Upper lobe of left lung (tissue), 6 donors: ENCODE results near the gene RNLS. TPM values are rescaled to one million over a fixed set of nuclear protein-coding genes. Genes with fewer than 3 reads are reported as not detected.

Source experiments
- ATAC-seq, 2 donors: fragments of 200-7000 bp; cut with Tn5 transposase; one replicate each; pipeline ENCODE4 v1.9.1; 2022; ENCODE audit warnings: mild to moderate bottlenecking in 2 of 2, moderate library complexity in 2 of 2; ENCODE audit not compliant: low FRiP score in 2 of 2
- DNase-seq, 2 donors: peaks; one replicate each; pipeline ENCODE4 v3.0.0-alpha.2; 2019 to 2020
- H3K27ac ChIP-seq, 4 donors: fragments of 200-600 bp; sonication (generic); one replicate each; pipeline ENCODE4 v1.5.1; 2016 to 2019
- H3K27me3 ChIP-seq, 4 donors: fragments of 200-600 bp; sonication (generic); one replicate each; pipeline ENCODE4 v1.5.1; 2017 to 2019
- H3K36me3 ChIP-seq, 4 donors: fragments of 200-600 bp; sonication (generic); one replicate each; pipeline ENCODE4 v1.5.1; 2016 to 2019
- H3K4me1 ChIP-seq, 4 donors: fragments of 200-600 bp; sonication (generic); one replicate each; pipeline ENCODE4 v1.5.1; 2018 to 2019
- H3K4me3 ChIP-seq, 4 donors: fragments of 200-600 bp; sonication (generic); one replicate each; pipeline ENCODE4 v1.5.1; 2017 to 2019; ENCODE audit warnings: mild to moderate bottlenecking in 2 of 4, moderate library complexity in 1 of 4
- H3K9me3 ChIP-seq, 4 donors: fragments of 200-600 bp; sonication (generic); one replicate each; pipeline ENCODE4 v1.5.1; 2018 to 2019
- CTCF ChIP-seq, 6 experiments: fragments of 450-650 bp in 4 of 6; fragments of 200-600 bp in 2 of 6; sonication (generic) in 2 of 6; IDR thresholded peaks; one replicate each; pipeline ENCODE4 v1.5.1; 2016 to 2019; ENCODE audit warnings: antibody characterized with exemption in 6 of 6
- EP300 ChIP-seq, 4 donors: sonication (generic); formaldehyde crosslinking; IDR thresholded peaks; one replicate each; pipeline ENCODE4 v1.5.1; 2017; ENCODE audit warnings: antibody characterized with exemption in 4 of 4, control low read depth in 2 of 4
- POLR2A ChIP-seq, 4 donors: fragments of 450-650 bp; IDR thresholded peaks; one replicate each; pipeline ENCODE4 v1.5.1; 2016 to 2017; ENCODE audit warnings: antibody characterized with exemption in 4 of 4, mild to moderate bottlenecking in 2 of 4
- POLR2AphosphoS5 ChIP-seq, 2 donors: sonication (generic); formaldehyde crosslinking; IDR thresholded peaks; one replicate each; pipeline ENCODE4 v1.5.1; 2017; ENCODE audit warnings: antibody characterized with exemption in 2 of 2
- WGBS, 2 donors: methylation state at CpG; one replicate each; pipeline ENCODE4 v1.1.5; 2017 to 2018; 5-methylcytosine and 5-hydroxymethylcytosine counted together
- total RNA-seq, 6 donors: library from RNA; depleted of rRNA in 4 of 6; stranded (reverse); fragments of >200 nt in 4 of 6; gene quantifications; one replicate each; pipeline versions ENCODE4 v1.1.0 to v1.2.1, GENCODE V29; 2016 to 2021
- donor health status: DM: no; HTN: no; CAD: no; lungs with moderate emphysema.
- donor health status: DM: no; HTN: yes; CAD: no; lungs with severe emphysema.

Gene RNLS
- total RNA-seq, 6 donors from 2014 or later = 5.0 to 27.1 (median 15.0) TPM

- no peak overlapping the region for H3K4me3 ChIP-seq
- no peaks in the 10 kb centered on the region for H3K9me3 ChIP-seq
- ATAC-seq (peak in 1 of 2 donors; percentile 16), DNase-seq (no peak)
- no peaks in the 10 kb centered on the region for H3K36me3 ChIP-seq
- 55 to 73% methylated on average over 1 of the region's 1 CpG for WGBS, 2 donors
- H3K4me1 ChIP-seq = no peaks in the 10 kb centered on the region
- no peak for TF ChIP-seq POLR2AphosphoS5 (IDR thresholded peaks at IDR 0.05)
- TF ChIP-seq POLR2A (IDR thresholded peaks at IDR 0.05) = no peak
- no peak for TF ChIP-seq CTCF (IDR thresholded peaks at IDR 0.05)
- no peak for TF ChIP-seq EP300 (IDR thresholded peaks at IDR 0.05)
- H3K27ac ChIP-seq = no peak overlapping the region
- H3K27me3 ChIP-seq = no peaks in the 10 kb centered on the region
Observed at GRCh38 chr10:88598055-88598454, 14.9 kb upstream of the RNLS start.

- no peaks in the 10 kb centered on the region for H3K4me1 ChIP-seq
- H3K27ac ChIP-seq = no peak overlapping the region
- H3K4me3 ChIP-seq = no peak overlapping the region
- no peaks in the 10 kb centered on the region for H3K9me3 ChIP-seq
- TF ChIP-seq POLR2A (IDR thresholded peaks at IDR 0.05) (no peak), CTCF (IDR thresholded peaks at IDR 0.05) (no peak), EP300 (IDR thresholded peaks at IDR 0.05) (no peak), POLR2AphosphoS5 (IDR thresholded peaks at IDR 0.05) (no peak)
- no peak for DNase-seq
- no peaks in the 10 kb centered on the region for H3K36me3 ChIP-seq
- WGBS, 2 donors = 94 to 97% methylated on average over 1 of the region's 1 CpG
- H3K27me3 ChIP-seq = no peaks in the 10 kb centered on the region
- no peak for ATAC-seq
Observed at GRCh38 chr10:88594482-88594881, 11.4 kb upstream of the RNLS start.

GRCh38 chr10:88592906-88593305, 9.8 kb upstream of the RNLS start:
- no peaks in the 10 kb centered on the region for H3K9me3 ChIP-seq
- no peaks in the 10 kb centered on the region for H3K36me3 ChIP-seq
- DNase-seq (no peak), ATAC-seq (no peak)
- TF ChIP-seq EP300 (IDR thresholded peaks at IDR 0.05) = no peak
- no peak for TF ChIP-seq POLR2A (IDR thresholded peaks at IDR 0.05)
- TF ChIP-seq POLR2AphosphoS5 (IDR thresholded peaks at IDR 0.05) = no peak
- TF ChIP-seq CTCF (IDR thresholded peaks at IDR 0.05) = no peak
- no peak overlapping the region for H3K4me3 ChIP-seq
- H3K4me1 ChIP-seq = no peaks in the 10 kb centered on the region
- H3K27ac ChIP-seq = no peak overlapping the region
- WGBS, 2 donors = 64 to 75% methylated on average over 2 of the region's 2 CpGs
- H3K27me3 ChIP-seq = no peaks in the 10 kb centered on the region

- H3K27me3 ChIP-seq = no peaks in the 10 kb centered on the region
Observed at GRCh38 chr10:88592381-88592780, 9.3 kb upstream of the RNLS start.

More at GRCh38 chr10:88592381-88592780, 9.3 kb upstream of the RNLS start:
- Histone ChIP-seq H3K27ac (no peak overlapping the region), H3K9me3 (no peaks in the 10 kb centered on the region), H3K4me3 (no peak overlapping the region), H3K4me1 (no peaks in the 10 kb centered on the region), H3K36me3 (no peaks in the 10 kb centered on the region)
- ATAC-seq (no peak), DNase-seq (no peak)
- 91% methylated on average over 1 of the region's 1 CpG for WGBS, 2 donors
- TF ChIP-seq POLR2A (IDR thresholded peaks at IDR 0.05) = no peak
- TF ChIP-seq CTCF (IDR thresholded peaks at IDR 0.05) = no peak
- no peak for TF ChIP-seq EP300 (IDR thresholded peaks at IDR 0.05)
- TF ChIP-seq POLR2AphosphoS5 (IDR thresholded peaks at IDR 0.05) = no peak
